WI38 (cell line): ENCODE results near the gene ANKAR.

Experiments used
- H3K4me3 ChIP-seq: 2 replicates; pipeline ENCODE4 v1.5.1; 2011; ENCODE audit warnings: low read depth, mild to moderate bottlenecking, control low read depth, low read length
- CTCF ChIP-seq: IDR thresholded peaks from 2 replicates; pipeline ENCODE4 v1.5.1; 2012; ENCODE audit warnings: low read depth, mild to moderate bottlenecking, control low read depth, low read length

Gene ANKAR, protein sequence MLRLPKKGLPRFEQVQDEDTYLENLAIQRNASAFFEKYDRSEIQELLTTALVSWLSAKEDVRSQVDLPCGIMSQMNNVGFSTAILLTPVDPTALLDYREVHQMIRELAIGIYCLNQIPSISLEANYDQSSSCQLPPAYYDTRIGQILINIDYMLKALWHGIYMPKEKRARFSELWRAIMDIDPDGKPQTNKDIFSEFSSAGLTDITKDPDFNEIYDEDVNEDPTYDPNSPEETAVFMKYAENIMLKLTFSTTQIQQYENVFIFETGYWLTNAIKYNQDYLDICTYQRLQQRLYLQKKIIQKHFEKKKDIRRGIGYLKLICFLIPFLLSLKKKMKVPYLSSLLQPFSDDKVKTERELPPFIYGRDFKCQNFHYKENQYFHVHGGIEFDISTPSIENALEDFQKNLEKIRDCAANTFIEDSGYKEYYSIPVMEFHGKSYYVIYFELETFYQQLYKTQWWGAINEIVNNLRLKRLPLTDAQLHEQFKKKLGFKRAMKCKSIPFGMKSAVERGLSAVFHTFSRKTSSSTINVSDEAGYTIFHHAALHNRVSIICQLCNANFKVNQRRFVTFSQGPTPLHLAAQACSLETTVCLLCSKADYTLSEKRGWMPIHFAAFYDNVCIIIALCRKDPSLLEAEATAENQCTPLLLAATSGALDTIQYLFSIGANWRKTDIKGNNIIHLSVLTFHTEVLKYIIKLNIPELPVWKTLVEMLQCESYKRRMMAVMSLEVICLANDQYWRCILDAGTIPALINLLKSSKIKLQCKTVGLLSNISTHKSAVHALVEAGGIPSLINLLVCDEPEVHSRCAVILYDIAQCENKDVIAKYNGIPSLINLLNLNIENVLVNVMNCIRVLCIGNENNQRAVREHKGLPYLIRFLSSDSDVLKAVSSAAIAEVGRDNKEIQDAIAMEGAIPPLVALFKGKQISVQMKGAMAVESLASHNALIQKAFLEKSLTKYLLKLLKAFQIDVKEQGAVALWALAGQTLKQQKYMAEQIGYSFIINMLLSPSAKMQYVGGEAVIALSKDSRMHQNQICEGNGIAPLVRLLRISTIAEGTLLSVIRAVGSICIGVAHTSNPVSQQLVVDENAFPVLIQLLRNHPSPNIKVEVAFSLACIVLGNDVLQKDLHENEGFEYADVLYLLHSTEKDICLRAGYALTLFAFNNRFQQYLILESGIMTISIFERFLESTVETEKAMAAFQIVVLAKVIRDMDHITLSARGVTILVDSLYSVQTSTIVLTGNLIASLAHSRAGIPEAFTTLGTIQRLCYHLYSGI (N-terminal part only)

GRCh38 chr2:189674374-189675112 lies at the start of gene ANKAR:
ANKAR (plus strand) TSS chr2:189674670; CDS start chr2:189676491, 1,821 bp downstream.
- H3K4me3 ChIP-seq = peak within 1 kb of the TSS; percentile 83
- TF ChIP-seq CTCF = peak; percentile 71

- no peak for TF ChIP-seq CTCF
- H3K4me3 ChIP-seq = no peak overlapping the region
Observed at GRCh38 chr2:189625636-189626035, 48.8 kb upstream of the ANKAR start.

DNA sequence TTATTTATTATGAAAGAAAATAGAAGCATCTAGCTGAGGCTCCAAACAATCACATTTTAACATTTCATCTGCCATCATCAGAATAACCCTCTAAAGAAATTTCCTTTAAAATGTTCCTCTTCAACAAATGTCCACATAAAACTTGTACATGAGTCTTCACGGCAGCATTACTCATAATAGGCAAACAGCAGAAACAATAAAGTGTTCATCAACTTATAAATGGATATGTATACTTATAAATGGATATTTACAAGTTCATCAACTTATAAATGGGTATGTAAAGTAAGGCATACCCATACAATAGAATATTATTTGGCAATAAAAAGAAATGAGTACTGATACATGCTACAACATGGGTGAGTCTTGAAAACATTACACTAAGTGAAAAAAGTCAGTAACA lies 46.7 kb upstream of the ANKAR start:
- TF ChIP-seq CTCF = no peak
- H3K4me3 ChIP-seq = no peak overlapping the region

- H3K4me3 ChIP-seq = no peak overlapping the region
- no peak for TF ChIP-seq CTCF
Observed at GRCh38 chr2:189628817-189629530, 45.5 kb upstream of the ANKAR start.

DNA sequence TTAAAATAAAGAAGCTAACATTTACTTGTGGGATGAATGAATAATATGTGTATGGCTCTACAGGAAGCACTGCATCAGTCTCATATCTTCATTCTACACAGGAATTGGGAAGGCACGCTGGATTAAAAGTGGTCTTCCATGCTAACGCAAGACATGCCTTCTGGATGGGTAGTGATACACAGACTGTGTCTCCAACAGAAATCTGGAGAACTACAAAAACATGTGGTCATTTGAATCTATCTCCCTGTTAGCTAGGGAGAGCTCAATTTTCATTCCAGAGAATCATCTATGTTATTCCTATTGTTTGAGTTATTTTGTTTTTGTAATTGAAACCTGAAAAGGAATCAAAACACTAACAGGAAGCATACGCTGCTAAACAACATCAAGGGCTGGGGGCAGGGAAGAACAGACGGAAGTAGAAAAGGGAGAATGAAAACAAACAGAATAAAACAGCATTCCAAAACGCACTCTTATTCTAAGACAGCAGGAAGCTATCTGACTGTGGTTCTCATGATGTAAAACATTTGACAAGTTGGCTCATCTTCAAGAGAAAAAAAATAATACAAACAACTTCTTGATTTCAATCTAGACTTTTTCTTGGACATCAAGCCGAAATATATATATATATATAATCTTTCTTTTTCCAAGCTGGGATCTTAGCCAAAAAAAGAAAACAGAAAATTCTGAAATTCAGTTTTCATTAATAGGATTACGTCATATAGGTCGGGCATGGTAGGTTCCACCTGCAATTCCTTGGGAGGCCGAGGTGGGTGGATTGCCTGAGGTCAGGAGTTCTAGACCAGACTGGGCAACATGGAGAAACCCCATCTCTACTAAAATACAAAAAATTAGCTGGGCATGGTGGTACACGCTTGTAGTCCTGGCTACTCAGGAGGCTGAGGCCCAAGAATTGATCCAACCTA lies 44.7 kb upstream of the ANKAR start:
- no peak overlapping the region for H3K4me3 ChIP-seq
- TF ChIP-seq CTCF = no peak
